Nephron (organoid): ENCODE results near the gene PTPRN2.
A peak's percentile ranks its signal among the peaks of the same experiment; 100 is the strongest.
"Not testable (repeated sequence)": the region's sequence is repeated elsewhere in the genome, so short reads cannot be mapped to it uniquely, and the experiment has no call there.

Source experiments
- H3K27ac Mint-ChIP-seq, 3 experiments: 2 replicates each; pipeline ENCODE4 v1.8.0; 2020; ENCODE audit warnings: mixed read lengths in 3 of 3, mild to moderate bottlenecking in 2 of 3, moderate library complexity in 1 of 3
- H3K27me3 Mint-ChIP-seq: 2 replicates; pipeline ENCODE4 v1.8.0; 2021; ENCODE audit warnings: low read depth, mild to moderate bottlenecking, moderate library complexity, mixed read lengths
- H3K36me3 Mint-ChIP-seq: 2 replicates; pipeline ENCODE4 v1.8.0; 2020; ENCODE audit warnings: low read depth, mixed read lengths
- H3K4me1 Mint-ChIP-seq: 2 replicates; pipeline ENCODE4 v1.8.0; 2020; ENCODE audit warnings: mixed read lengths
- H3K4me3 Mint-ChIP-seq, 3 experiments: 2 replicates each; pipeline ENCODE4 v1.8.0; 2020; ENCODE audit warnings: mild to moderate bottlenecking in 3 of 3, mixed read lengths in 3 of 3, moderate library complexity in 2 of 3
- H3K9me3 Mint-ChIP-seq: 2 replicates; pipeline ENCODE4 v1.8.0; 2020; ENCODE audit warnings: mixed read lengths
- CTCF ChIP-seq, 3 experiments: fragments of 200-600 bp; sonication (generic); IDR thresholded peaks; one replicate each; pipeline ENCODE4 v1.5.0; 2021; ENCODE audit warnings: antibody characterized with exemption in 3 of 3; ENCODE audit not compliant: unreplicated experiment in 3 of 3

The PTPRN2 gene

GRCh38 chr7:157903710-157904109, 683.9 kb downstream of the PTPRN2 start:
- H3K27me3 Mint-ChIP-seq = peaks cover 44% of the 10 kb centered on the region
- H3K27ac Mint-ChIP-seq = no peak overlapping the region
- H3K36me3 Mint-ChIP-seq = no peaks in the 10 kb centered on the region
- no peaks in the 10 kb centered on the region for H3K9me3 Mint-ChIP-seq
- no peak overlapping the region for H3K4me3 Mint-ChIP-seq
- peak in 1 of 3 experiments; percentile 15 for TF ChIP-seq CTCF (IDR thresholded peaks at IDR 0.05; ENCODE audit: unreplicated experiment in 3 of 3)
- H3K4me1 Mint-ChIP-seq = peaks cover 13% of the 10 kb centered on the region

DNA sequence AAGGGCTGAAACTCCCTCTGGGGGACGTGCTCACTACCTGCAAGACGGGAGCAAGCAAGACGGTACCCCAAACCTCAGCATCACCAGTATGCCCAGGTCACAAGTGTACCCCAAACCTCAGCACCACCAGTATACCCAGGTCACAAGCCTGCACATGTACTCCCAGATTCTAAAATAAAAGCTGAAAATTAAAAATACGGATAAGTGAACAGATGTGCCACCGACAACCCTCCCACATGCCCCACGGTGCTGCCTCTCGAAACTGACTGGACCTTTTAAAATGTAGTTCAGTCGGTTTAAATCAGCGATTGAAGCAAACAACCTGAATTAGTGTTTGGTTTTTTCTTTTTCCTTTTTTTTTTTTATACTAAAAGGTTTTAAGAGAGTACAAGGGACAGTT, 684.3 kb downstream of the PTPRN2 start:
- Mint-ChIP-seq H3K4me3 (no peak overlapping the region), H3K9me3 (no peaks in the 10 kb centered on the region), H3K36me3 (no peaks in the 10 kb centered on the region), H3K27me3 (peaks cover 49% of the 10 kb centered on the region), H3K27ac (no peak overlapping the region), H3K4me1 (peaks cover 14% of the 10 kb centered on the region)
- no peak for TF ChIP-seq CTCF (IDR thresholded peaks at IDR 0.05; ENCODE audit: unreplicated experiment in 3 of 3)

GRCh38 chr7:157901816-157902610, 685.6 kb downstream of the PTPRN2 start:
- not testable (repeated sequence) for H3K27ac Mint-ChIP-seq, H3K36me3 Mint-ChIP-seq, H3K4me3 Mint-ChIP-seq, H3K9me3 Mint-ChIP-seq
- Mint-ChIP-seq H3K27me3 (peaks cover 61% of the 10 kb centered on the region), H3K4me1 (peaks cover 17% of the 10 kb centered on the region)

GRCh38 chr7:157901166-157901565, 686.5 kb downstream of the PTPRN2 start:
- H3K9me3 Mint-ChIP-seq = no peaks in the 10 kb centered on the region
- H3K4me1 Mint-ChIP-seq = peaks cover 17% of the 10 kb centered on the region
- H3K36me3 Mint-ChIP-seq = no peaks in the 10 kb centered on the region
- TF ChIP-seq CTCF (IDR thresholded peaks at IDR 0.05; ENCODE audit: unreplicated experiment in 3 of 3) = no peak
- H3K27me3 Mint-ChIP-seq = peaks cover 66% of the 10 kb centered on the region
- no peak overlapping the region for H3K27ac Mint-ChIP-seq
- H3K4me3 Mint-ChIP-seq = no peak overlapping the region

- Mint-ChIP-seq H3K27ac (no peak overlapping the region), H3K4me3 (no peak overlapping the region), H3K27me3 (peaks cover 66% of the 10 kb centered on the region), H3K4me1 (peaks cover 17% of the 10 kb centered on the region), H3K36me3 (no peaks in the 10 kb centered on the region), H3K9me3 (no peaks in the 10 kb centered on the region)
- no peak for TF ChIP-seq CTCF (IDR thresholded peaks at IDR 0.05; ENCODE audit: unreplicated experiment in 3 of 3)
These were observed 687.1 kb downstream of the PTPRN2 start for GRCh38 chr7:157900556-157900955.

GRCh38 chr7:157900011-157900410, 687.6 kb downstream of the PTPRN2 start:
- H3K4me3 Mint-ChIP-seq = no peak overlapping the region
- H3K27me3 Mint-ChIP-seq = peaks cover 64% of the 10 kb centered on the region
- peaks cover 17% of the 10 kb centered on the region for H3K4me1 Mint-ChIP-seq
- no peaks in the 10 kb centered on the region for H3K9me3 Mint-ChIP-seq
- H3K27ac Mint-ChIP-seq = peak overlapping the region in 1 of 3 experiments; percentile 63
- TF ChIP-seq CTCF (IDR thresholded peaks at IDR 0.05; ENCODE audit: unreplicated experiment in 3 of 3) = no peak
- no peaks in the 10 kb centered on the region for H3K36me3 Mint-ChIP-seq
